IPS-18c (cell line): ENCODE measurements around the gene EMC9.
A peak's percentile ranks its signal among the peaks of the same experiment; 100 is the strongest.

Source experiments
- H3K4me3 ChIP-seq: 2 replicates; pipeline ENCODE4 v1.7.0; 2013; ENCODE audit warnings: low read depth, mild to moderate bottlenecking, low read length, moderate library complexity; ENCODE audit not compliant: insufficient read depth
- H3K9me3 ChIP-seq: one replicate; pipeline ENCODE4 v1.6.1; 2013; ENCODE audit warnings: mild to moderate bottlenecking, low read length, moderate library complexity; ENCODE audit not compliant: control insufficient read depth, insufficient read depth

Gene EMC9

GRCh38 chr14:24123424-24124417 is 17.7 kb downstream of the EMC9 start:
- H3K4me3 ChIP-seq: no peak overlapping the region
- H3K9me3 ChIP-seq: no peaks in the 10 kb centered on the region

DNA sequence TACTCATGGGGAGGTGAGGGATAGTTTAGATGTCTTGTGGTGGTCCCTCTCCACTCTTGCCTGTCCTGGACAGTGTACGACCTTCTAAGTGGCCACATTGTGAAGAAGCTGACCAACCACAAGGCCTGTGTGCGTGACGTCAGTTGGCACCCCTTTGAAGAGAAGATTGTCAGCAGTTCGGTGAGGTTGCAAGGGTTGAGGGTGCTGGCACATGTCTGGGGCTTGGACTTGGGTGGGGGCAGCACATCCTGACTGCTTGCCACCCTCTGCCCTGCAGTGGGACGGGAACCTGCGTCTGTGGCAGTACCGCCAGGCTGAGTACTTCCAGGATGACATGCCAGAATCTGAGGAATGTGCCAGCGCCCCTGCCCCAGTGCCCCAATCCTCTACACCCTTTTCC is 18.5 kb downstream of the EMC9 start:
- no peaks in the 10 kb centered on the region for H3K9me3 ChIP-seq

DNA sequence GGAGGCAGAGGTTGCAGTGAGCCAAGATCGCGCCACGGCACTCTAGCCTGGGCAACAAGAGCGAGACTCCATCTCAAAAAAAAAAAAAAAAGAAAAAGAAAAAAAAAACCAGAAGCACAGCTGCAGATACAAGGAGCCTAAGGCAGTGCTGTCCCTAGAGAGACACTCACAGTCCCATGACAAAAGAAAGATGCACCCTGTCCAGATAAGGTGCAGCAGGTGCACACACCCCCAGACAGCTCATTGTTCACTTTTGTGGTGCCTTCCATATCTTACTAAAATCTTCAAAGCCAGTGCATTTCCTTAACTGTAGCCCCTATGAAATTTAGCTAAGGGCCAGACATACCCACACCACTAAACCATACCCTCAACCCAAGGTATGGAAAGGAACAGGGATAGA is 19.0 kb downstream of the EMC9 start:
- Histone ChIP-seq H3K4me3 (no peak overlapping the region), H3K9me3 (no peaks in the 10 kb centered on the region)

More for the DNA sequence above, 18.5 kb downstream of the EMC9 start:
- no peak overlapping the region for H3K4me3 ChIP-seq

DNA sequence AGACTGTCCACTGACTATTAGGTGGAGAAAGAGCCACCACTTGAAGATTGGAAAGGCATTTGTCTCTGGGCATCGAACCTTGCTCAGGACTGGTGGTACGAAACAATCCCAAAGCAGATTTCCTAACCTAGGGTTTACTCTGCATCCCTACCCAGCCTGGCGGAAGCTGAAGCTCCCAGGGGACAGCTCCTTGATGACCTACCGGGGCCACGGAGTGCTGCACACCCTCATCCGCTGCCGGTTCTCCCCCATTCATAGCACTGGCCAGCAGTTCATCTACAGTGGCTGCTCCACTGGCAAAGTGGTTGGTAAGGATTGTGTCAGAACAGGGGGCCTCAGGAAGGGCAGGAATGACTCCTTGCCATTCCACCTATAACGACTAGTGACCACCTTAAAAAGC is 20.2 kb downstream of the EMC9 start:
- Histone ChIP-seq H3K4me3 (no peak overlapping the region), H3K9me3 (no peaks in the 10 kb centered on the region)

DNA sequence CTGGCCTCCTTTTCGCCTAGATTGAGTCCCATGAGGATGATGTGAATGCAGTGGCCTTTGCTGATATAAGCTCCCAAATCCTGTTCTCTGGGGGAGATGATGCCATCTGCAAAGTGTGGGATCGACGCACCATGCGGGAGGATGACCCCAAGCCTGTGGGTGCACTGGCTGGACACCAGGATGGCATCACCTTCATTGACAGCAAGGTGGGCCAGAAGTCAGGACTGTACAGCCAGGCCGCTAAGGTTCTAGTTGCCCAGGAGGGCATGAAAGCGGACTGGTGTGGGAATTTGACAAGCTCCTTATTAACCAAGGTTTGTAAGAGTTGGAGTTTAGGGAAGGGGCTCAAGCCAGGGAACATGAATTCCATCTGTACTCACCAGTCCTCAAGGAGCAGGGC is 21.7 kb downstream of the EMC9 start:
- Histone ChIP-seq H3K9me3 (no peaks in the 10 kb centered on the region), H3K4me3 (no peak overlapping the region)

DNA sequence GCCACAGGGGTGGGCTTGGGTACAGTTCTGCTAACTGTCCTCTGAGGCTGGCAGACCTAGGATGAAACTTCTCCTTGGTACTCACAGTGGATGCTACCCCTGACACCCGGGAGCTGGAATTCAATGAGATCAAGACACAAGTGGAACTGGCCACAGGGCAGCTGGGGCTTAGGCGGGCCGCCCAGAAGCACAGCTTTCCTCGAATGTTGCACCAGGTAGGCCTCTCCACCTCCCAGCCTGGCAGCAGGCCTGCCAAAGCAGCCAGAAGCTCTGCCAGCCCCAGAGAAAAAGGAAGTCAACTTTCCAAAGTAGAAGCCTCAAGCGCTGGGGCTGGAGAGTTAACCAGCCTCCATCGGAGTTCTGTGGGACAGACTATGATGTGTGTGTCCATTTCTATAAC is 24.2 kb downstream of the EMC9 start:
- Histone ChIP-seq H3K9me3 (no peaks in the 10 kb centered on the region), H3K4me3 (no peak overlapping the region)

DNA sequence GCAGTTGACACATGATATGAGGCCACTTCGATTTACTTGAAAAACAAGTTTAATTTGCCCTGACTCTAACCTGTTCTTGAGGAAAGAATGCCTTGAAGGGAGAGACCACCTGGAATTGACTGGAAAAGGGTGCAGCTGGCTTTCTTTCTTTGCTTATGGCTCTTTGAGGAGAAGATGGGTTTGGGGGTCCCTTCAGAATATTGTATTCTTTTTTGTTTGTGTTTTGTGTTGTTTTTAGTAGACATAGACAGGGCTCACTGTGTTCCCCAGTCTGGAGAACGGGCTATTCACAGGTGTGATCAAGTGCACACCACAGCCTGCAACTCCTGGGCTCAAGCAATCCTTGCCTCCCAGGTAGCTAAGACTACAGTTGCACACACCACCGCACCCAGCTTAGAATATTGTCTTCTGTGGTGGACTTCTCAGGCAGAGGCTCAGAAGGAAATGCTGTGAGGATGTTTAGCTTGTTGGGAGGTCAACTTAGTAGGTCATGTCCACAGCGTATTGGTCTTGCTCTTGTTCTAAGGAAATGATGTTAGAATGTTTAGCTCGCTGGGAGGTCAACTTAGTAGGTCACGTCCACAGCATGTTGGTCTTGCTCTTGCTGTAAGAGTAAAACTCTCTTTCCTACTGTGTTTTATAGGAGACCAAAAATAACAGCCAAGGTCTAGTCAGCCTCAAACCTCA is 25.1 kb downstream of the EMC9 start:
- H3K4me3 ChIP-seq: 0 out of 2 replicates have a peak overlapping the region, but pooled peaks have one; percentile 21

DNA sequence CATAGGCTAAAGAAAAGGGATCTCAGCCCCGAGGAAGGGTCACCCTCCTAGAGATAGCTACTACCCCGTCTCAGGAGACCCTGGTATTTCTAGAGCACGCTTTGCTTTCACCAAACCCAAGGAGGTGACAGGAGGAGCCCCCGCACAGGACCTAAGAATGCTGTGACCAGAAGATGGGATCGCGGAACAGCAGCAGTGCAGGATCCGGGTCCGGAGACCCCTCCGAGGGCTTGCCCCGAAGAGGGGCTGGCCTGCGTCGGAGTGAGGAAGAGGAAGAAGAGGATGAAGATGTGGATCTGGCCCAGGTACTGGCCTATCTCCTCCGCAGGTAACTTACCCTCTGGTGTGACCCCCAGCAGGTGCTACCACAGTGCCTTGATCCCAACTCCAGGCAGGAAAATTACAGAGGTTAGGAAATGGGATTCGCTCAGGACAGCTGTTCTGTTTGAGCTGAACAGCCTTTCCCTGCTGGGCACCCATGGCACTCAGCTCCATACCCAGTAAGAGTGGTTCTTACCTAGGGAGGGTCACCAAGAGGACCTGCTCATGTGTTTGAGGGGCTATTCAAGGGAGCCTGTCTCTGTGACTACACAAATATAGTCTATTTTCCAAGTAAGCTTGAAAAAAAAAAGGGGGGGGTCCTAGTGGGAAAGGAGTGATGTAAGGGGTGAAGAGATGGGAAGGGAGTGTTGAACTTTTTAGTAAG is 25.8 kb downstream of the EMC9 start:
- H3K4me3 ChIP-seq: peak overlapping the region; percentile 98
- H3K9me3 ChIP-seq: no peaks in the 10 kb centered on the region

More for the DNA sequence above, 25.1 kb downstream of the EMC9 start:
- no peaks in the 10 kb centered on the region for H3K9me3 ChIP-seq

DNA sequence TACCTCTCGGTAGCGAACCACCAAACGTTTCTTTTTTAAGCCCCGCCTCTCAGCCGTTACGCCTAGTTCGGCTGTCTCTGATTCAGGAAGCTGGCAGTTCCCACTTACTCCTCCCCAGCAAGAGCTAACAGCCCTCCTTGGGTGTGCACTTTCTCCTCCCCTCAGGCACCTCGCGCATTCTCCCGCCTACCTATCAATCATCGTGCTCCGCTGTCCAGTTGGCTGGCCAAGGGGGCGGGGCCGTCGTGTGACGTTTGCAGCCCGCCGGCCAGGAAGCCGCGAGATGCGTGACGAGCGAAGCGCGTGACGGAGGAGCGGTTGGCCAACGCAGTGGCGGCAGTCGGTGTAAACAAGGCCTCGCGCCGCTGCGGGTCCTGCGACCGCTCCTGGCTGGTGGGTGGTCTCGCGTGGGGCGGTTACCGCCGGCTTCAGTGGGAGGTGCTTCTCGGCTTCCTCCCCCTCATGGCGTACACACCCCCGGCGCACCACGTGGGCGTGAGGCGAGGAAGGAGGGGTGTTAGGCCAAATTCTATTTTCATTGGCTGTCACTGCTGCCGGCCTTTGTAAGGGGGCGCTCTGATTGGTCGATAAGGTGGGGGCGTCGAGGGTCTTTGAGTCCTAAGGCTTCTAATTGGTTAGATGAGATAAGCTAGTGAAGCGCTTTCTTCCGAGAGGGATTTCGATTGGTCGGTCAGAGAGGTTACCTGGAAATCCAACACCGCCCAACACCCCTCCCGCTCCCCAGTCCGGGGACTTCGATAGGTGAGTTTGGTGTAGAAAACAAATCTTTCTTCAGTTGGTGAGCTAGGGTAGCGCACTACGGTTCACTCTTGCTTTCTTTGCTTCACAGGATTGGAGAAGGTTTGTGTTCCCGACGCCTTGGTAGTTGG is 26.6 kb downstream of the EMC9 start, which contains the start of the genes DCAF11 and NRL:
DCAF11 (plus strand) TSS at position 246 of the 890 bp plus-strand sequence. CDS start 818 bp downstream, outside the sequence.
NRL (minus strand) TSS at position 418 of the 890 bp plus-strand sequence. CDS start 32,101 bp downstream, outside the sequence.
- H3K4me3 ChIP-seq: peak within 1 kb of the TSS; percentile 98

DNA sequence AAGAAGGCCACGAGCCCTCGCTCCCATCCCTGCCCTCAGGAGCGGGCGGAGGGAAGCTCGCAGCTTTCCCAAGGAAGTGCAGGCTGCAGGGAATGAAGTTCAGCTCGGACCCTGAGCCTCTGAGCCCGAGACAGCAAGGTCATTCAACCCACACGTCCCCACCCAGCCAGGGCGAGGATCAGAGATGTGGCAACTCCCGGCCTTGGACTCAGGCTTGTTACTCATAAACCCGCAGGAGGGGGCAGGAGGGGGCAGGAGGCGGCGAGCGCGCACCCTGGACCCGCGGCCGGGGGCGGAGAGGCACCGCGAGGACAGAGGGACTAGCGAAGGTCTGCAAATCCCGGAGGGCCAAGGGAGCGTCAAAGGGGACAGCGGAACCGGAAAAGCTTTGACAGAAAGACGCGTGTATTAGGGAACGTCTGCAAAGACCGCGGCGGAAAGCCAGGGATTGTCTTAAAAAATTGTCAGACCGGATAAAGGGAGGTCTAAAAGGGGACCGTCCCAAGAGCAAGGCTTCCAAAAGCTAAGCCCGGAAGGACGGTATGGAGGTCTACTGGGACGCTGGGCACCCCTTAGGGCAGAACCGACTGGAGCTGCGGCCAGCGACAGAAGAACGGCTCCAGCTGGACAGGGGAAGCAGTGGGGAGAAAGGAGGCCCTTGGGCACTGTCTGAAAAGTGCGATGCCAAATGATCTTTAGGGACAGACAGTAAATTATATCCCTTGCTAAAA is 27.4 kb downstream of the EMC9 start:
- Histone ChIP-seq H3K9me3 (no peaks in the 10 kb centered on the region), H3K4me3 (peak overlapping the region; percentile 98)

More for the DNA sequence above, 26.6 kb downstream of the EMC9 start, which contains the start of the genes DCAF11 and NRL:
- no peaks in the 10 kb centered on the region for H3K9me3 ChIP-seq

DNA sequence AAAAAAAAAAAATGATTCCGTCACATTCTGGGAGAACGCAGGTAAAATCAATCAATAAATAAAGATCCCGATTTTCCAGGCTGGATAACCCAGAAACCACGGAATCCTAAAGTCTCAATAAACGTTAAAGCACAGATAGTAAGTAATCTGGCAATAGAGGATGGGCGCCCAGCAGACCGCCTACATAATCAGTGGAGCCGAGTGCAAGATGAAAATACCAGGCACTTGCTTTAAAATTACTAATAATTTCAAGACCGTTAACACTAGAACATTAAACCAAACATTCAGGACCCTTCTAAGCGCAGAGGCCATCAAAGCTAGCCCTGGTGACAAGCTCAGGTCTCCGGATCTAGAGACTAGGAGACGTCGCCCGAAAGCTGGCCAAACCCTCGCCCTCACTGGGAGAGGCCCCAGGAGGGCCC is 28.0 kb downstream of the EMC9 start:
- peak overlapping the region; percentile 98 for H3K4me3 ChIP-seq
- H3K9me3 ChIP-seq: no peaks in the 10 kb centered on the region

DNA sequence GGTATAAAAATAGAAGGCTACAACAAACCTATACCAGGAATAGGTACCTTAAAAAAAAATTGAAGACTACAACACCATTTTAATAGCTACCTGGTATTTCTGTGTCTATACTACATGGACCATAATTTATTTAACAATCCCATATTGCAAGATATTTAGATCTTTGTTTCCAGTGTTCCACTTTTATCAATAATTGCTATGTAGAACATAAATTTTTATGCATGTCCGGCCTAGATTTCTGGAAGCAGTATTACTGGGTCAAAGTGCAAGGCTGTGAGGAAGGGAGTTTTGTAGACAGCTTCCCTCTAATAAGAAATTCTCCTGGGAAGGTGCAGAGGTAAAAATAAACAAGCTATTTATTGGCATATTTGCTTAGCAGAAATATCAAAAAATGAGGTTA is 30.9 kb downstream of the EMC9 start:
- Histone ChIP-seq H3K9me3 (no peaks in the 10 kb centered on the region), H3K4me3 (no peak overlapping the region)

GRCh38 chr14:24110060-24110459 is 31.3 kb downstream of the EMC9 start:
- Histone ChIP-seq H3K9me3 (no peaks in the 10 kb centered on the region), H3K4me3 (no peak overlapping the region)

DNA sequence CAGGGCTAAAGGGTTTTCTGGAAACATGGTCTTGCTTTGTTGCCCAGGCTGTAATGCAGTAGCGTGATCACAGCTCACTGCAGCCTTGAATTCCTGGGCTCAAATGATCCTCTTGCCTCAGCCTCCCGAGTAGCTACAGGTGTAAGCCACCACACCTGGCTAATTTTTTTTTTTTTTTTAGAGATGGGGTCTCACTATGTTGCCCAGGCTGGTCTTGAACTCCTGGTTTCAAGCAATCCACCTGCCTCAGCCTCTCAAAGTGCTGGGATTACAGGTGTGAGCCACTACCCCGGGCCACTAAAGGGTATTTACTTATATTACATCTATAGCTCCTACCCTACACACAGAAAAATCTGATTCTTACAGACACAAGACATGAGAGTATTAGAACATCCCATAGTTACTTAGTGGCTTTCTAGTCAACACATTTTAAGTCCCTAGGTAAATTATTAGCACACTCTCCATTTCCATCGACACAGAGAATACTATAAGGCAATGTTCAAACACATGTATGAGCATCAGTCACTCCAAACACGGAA is 33.0 kb downstream of the EMC9 start:
- Histone ChIP-seq H3K4me3 (no peak overlapping the region), H3K9me3 (no peaks in the 10 kb centered on the region)

DNA sequence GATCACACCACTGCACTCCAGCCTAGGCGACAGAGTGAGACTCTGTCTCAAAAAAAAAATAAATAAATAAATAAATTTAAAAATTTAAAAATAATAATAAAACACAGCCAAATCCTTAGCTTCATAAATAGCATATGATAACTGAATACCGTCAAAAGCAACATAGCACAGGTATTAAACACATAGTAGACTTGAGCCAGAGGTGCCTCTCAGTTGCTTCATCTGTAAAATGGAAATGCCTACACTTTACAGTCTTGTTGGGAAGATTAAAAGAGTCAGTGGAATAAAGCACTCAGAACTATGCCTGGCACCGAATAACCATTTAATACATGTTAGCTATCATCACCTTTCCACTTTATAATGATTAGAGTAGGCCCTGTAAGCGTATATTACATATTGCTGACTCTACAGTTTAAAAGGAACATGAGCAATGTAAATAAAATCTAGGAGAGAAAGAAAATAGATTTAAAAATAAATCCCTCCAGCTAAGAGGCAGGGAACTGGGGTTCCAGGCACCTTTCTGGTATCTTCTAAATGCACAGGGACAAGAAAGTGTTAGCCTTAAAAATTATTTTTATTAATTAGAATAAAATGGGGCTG is 34.6 kb downstream of the EMC9 start:
- Histone ChIP-seq H3K9me3 (no peaks in the 10 kb centered on the region), H3K4me3 (no peak overlapping the region)
